Esophagus muscularis mucosa (tissue), 3 donors: ENCODE measurements around the gene PNKP.

ENCODE experiments used
- POLR2A ChIP-seq: fragments of 450-650 bp; IDR thresholded peaks from one replicate; pipeline ENCODE4 v1.6.1; 2017; ENCODE audit warnings: antibody characterized with exemption, moderate library complexity, mild to moderate bottlenecking, low read depth
- TF ChIP-seq, protein P1 (sequence below), 3 experiments: fragments of 200-600 bp in 2 of 3; fragments of 450-650 bp in 1 of 3; sonication (generic) in 2 of 3; IDR thresholded peaks; one replicate each; pipeline ENCODE4 v1.5.1; 2017 to 2019; ENCODE audit warnings: antibody characterized with exemption in 3 of 3, mild to moderate bottlenecking in 2 of 3, moderate library complexity in 1 of 3

DNA sequence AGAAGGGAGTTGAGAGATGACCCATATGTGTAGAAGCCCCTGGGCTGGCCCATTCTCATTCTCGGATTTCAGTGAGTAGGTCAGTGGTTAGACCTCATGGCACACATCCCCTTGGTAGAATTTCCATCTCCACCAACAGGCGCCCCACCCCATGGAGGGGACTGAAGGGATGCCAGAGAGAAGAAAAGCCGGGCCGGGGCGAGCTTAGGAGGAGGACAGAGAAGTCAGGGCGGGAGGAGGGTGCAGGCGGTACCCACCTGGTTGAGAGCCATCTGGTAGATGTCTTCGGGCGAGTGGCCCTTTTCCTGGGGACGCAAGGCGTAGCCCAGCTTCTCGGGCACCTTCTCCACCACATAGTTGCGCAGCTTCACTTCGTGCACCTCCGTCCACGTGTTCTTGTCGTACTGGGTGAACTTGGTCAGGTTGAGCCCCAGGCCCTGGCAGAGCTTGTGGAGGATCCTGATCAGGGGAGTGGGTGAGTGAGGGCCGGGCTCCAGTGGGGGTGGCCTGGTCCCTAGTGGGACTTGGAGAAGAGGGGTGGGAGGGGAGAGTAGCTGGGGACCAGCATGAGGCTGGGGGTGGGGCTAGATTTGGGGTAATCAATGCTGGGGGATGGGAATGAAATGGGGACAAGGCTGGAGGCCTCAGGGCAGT lies 26.8 kb upstream of the PNKP start:
- TF ChIP-seq, protein P1, sequence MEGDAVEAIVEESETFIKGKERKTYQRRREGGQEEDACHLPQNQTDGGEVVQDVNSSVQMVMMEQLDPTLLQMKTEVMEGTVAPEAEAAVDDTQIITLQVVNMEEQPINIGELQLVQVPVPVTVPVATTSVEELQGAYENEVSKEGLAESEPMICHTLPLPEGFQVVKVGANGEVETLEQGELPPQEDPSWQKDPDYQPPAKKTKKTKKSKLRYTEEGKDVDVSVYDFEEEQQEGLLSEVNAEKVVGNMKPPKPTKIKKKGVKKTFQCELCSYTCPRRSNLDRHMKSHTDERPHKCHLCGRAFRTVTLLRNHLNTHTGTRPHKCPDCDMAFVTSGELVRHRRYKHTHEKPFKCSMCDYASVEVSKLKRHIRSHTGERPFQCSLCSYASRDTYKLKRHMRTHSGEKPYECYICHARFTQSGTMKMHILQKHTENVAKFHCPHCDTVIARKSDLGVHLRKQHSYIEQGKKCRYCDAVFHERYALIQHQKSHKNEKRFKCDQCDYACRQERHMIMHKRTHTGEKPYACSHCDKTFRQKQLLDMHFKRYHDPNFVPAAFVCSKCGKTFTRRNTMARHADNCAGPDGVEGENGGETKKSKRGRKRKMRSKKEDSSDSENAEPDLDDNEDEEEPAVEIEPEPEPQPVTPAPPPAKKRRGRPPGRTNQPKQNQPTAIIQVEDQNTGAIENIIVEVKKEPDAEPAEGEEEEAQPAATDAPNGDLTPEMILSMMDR (IDR thresholded peaks at IDR 0.05), result no peak
- no peak for TF ChIP-seq POLR2A
